RPMI8226 (cell line): Measurements from ENCODE around the gene FMNL1.
"Not testable (repeated sequence)": the region's sequence is repeated elsewhere in the genome, so short reads cannot be mapped to it uniquely, and the experiment has no call there.

Experiments used
- DNase-seq: peaks from one replicate; pipeline ENCODE4 v3.0.0-alpha.2; 2015

FMNL1 gene

GRCh38 chr17:45221081-45222013 is at the start of gene FMNL1:
Gene FMNL1, plus strand, starts transcription at chr17:45221885. Its CDS starts 240 bp downstream, at chr17:45222125.
- DNase-seq: peak; percentile 74

- DNase-seq: no peak
Measured at GRCh38 chr17:45172232-45172540, 49.5 kb upstream of the FMNL1 start.

- DNase-seq: peak; percentile 84
Measured at GRCh38 chr17:45172541-45173286, 49.0 kb upstream of the FMNL1 start.

GRCh38 chr17:45175759-45176115 is 45.9 kb upstream of the FMNL1 start:
- no peak for DNase-seq

GRCh38 chr17:45177563-45177962 is 44.1 kb upstream of the FMNL1 start:
- DNase-seq: no peak

GRCh38 chr17:45184144-45184543 is 37.5 kb upstream of the FMNL1 start:
- no peak for DNase-seq

GRCh38 chr17:45186801-45187354 is 34.8 kb upstream of the FMNL1 start:
- DNase-seq: no peak

- no peak for DNase-seq
Measured at GRCh38 chr17:45189009-45189408, 32.7 kb upstream of the FMNL1 start.

GRCh38 chr17:45190503-45191255 is 31.0 kb upstream of the FMNL1 start:
- DNase-seq: no peak

- DNase-seq: no peak
Measured at GRCh38 chr17:45195424-45195823, 26.3 kb upstream of the FMNL1 start.

GRCh38 chr17:45197108-45197507 is 24.6 kb upstream of the FMNL1 start:
- DNase-seq: no peak

- DNase-seq: peak; percentile 93
Measured at GRCh38 chr17:45197555-45198334, 23.9 kb upstream of the FMNL1 start.

GRCh38 chr17:45200701-45201100 is 21.0 kb upstream of the FMNL1 start:
- peak; percentile 16 for DNase-seq

GRCh38 chr17:45201457-45201856 is 20.2 kb upstream of the FMNL1 start:
- DNase-seq: no peak

- not testable (repeated sequence) for DNase-seq
Measured at GRCh38 chr17:45201880-45202279, 19.8 kb upstream of the FMNL1 start.

- peak; percentile 81 for DNase-seq
Measured at GRCh38 chr17:45218895-45219661, 2.6 kb upstream of the FMNL1 start.

GRCh38 chr17:45220079-45220478 is 1.6 kb upstream of the FMNL1 start:
- no peak for DNase-seq

- DNase-seq: no peak
Measured at GRCh38 chr17:45222014-45222288, 266 bp downstream of the FMNL1 start.

GRCh38 chr17:45222289-45222995 is 757 bp downstream of the FMNL1 start:
- peak; percentile 68 for DNase-seq

- DNase-seq: no peak
Measured at GRCh38 chr17:45222996-45223538, 1.4 kb downstream of the FMNL1 start.
